Activated CD8-positive, alpha-beta T cell treated with anti-CD3 and anti-CD28 coated beads for 36 hours (primary cell): ENCODE results near the gene KDELR3. TPM values are rescaled to one million over a fixed set of nuclear protein-coding genes. Genes with fewer than 3 reads are reported as not detected.

Experiments used
- ATAC-seq: fragments of 200-7000 bp; cut with Tn5 transposase; one replicate; pipeline ENCODE4 v1.10.0; 2021; ENCODE audit warnings: mild to moderate bottlenecking, moderate library complexity
- CTCF ChIA-PET: fragments of 350-600 bp; sonication (Branson Sonifier 250); formaldehyde crosslinking; loops from one replicate; lab custom pipeline; 2021; ENCODE audit warnings: antibody characterized with exemption; lab: Charles Lee
- POLR2A ChIA-PET: fragments of 350-600 bp; sonication (Branson Sonifier 250); formaldehyde crosslinking; loops from one replicate; lab custom pipeline; 2021; ENCODE audit warnings: antibody characterized with exemption; lab: Charles Lee
- DNase-seq: peaks from one replicate; pipeline ENCODE4 v3.0.0-alpha.2; 2020
- H3K27ac Mint-ChIP-seq: one replicate; pipeline ENCODE4 v1.8.0; 2021; ENCODE audit warnings: mild to moderate bottlenecking, mixed read lengths
- H3K27me3 Mint-ChIP-seq: one replicate; pipeline ENCODE4 v1.8.0; 2021; ENCODE audit warnings: mixed read lengths
- H3K36me3 Mint-ChIP-seq: one replicate; pipeline ENCODE4 v1.8.0; 2021; ENCODE audit warnings: low read depth, mixed read lengths
- H3K4me1 Mint-ChIP-seq: one replicate; pipeline ENCODE4 v1.8.0; 2021; ENCODE audit warnings: low read depth, mixed read lengths
- H3K4me3 Mint-ChIP-seq: one replicate; pipeline ENCODE4 v1.8.0; 2021; ENCODE audit warnings: mild to moderate bottlenecking, moderate library complexity, mixed read lengths
- H3K9me3 Mint-ChIP-seq: one replicate; pipeline ENCODE4 v1.8.0; 2021; ENCODE audit warnings: mixed read lengths
- intact Hi-C: fragments of 100-400 bp; cut with micrococcal nuclease; formaldehyde crosslinking; loops from one replicate; pipeline ENCODE4 v1.10.0; 2022
- total RNA-seq, 2 experiments: library from RNA; stranded (reverse); gene quantifications; one replicate each; pipeline ENCODE4 v1.2.3, GENCODE V29; 2021
- TF ChIP-seq, protein P1 (sequence below): fragments of 200-600 bp; IDR thresholded peaks from one replicate; pipeline ENCODE4 v1.8.0; 2022; ENCODE audit warnings: antibody characterized with exemption, mild to moderate bottlenecking

KDELR3 gene
- total RNA-seq, 2 experiments from 2014 or later: 1.7 to 2.1 TPM

- TF ChIP-seq, protein P1, sequence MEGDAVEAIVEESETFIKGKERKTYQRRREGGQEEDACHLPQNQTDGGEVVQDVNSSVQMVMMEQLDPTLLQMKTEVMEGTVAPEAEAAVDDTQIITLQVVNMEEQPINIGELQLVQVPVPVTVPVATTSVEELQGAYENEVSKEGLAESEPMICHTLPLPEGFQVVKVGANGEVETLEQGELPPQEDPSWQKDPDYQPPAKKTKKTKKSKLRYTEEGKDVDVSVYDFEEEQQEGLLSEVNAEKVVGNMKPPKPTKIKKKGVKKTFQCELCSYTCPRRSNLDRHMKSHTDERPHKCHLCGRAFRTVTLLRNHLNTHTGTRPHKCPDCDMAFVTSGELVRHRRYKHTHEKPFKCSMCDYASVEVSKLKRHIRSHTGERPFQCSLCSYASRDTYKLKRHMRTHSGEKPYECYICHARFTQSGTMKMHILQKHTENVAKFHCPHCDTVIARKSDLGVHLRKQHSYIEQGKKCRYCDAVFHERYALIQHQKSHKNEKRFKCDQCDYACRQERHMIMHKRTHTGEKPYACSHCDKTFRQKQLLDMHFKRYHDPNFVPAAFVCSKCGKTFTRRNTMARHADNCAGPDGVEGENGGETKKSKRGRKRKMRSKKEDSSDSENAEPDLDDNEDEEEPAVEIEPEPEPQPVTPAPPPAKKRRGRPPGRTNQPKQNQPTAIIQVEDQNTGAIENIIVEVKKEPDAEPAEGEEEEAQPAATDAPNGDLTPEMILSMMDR: no peak
- H3K27ac Mint-ChIP-seq: no peak overlapping the region
- POLR2A ChIA-PET: interaction anchor here (1.3 kb wide), 1 partner anchor 16 kb away, joined by 3 read pairs; no protein-coding TSS in a partner anchor
- intact Hi-C loops: no loop called here
- no peak for DNase-seq
- no peaks in the 10 kb centered on the region for H3K9me3 Mint-ChIP-seq
- H3K27me3 Mint-ChIP-seq: peaks cover 51% of the 10 kb centered on the region
- H3K4me3 Mint-ChIP-seq: no peak overlapping the region
- CTCF ChIA-PET: no interaction called here
- H3K36me3 Mint-ChIP-seq: no peaks in the 10 kb centered on the region
- ATAC-seq: no peak
- peaks cover 8% of the 10 kb centered on the region for H3K4me1 Mint-ChIP-seq
Observed at GRCh38 chr22:38464992-38465672, 2.8 kb upstream of the KDELR3 start.

- ATAC-seq (no peak), DNase-seq (no peak)
- Mint-ChIP-seq H3K36me3 (no peaks in the 10 kb centered on the region), H3K27ac (no peak overlapping the region), H3K9me3 (no peaks in the 10 kb centered on the region), H3K4me1 (peaks cover 8% of the 10 kb centered on the region), H3K27me3 (peaks cover 44% of the 10 kb centered on the region), H3K4me3 (no peak overlapping the region)
- POLR2A ChIA-PET: interaction anchor here (1.3 kb wide), 1 partner anchor 15 kb away, joined by 3 read pairs; no protein-coding TSS in a partner anchor
- intact Hi-C loops: no loop called here
- CTCF ChIA-PET: no interaction called here
- TF ChIP-seq, protein P1: no peak
Observed at GRCh38 chr22:38465673-38466490, 2.0 kb upstream of the KDELR3 start.

- ChIA-PET CTCF (interaction anchor here (0.9 kb wide), 2 partner anchors 28 to 104 kb away, joined by 3 read pairs; no protein-coding TSS in a partner anchor), POLR2A (interaction anchor here (1.1 to 1.4 kb wide), 3 partner anchors 10 to 99 kb away, joined by 3 to 7 read pairs (median 3); no protein-coding TSS in a partner anchor)
- Mint-ChIP-seq H3K4me3 (peak overlapping the region; percentile 62), H3K4me1 (peaks cover 4% of the 10 kb centered on the region), H3K27me3 (peaks cover 31% of the 10 kb centered on the region), H3K9me3 (no peaks in the 10 kb centered on the region), H3K27ac (peak overlapping the region; percentile 25), H3K36me3 (no peaks in the 10 kb centered on the region)
- ATAC-seq: no peak
- no peak for DNase-seq
- TF ChIP-seq, protein P1: no peak
- intact Hi-C loops: no loop called here
Observed at GRCh38 chr22:38467438-38467903, 425 bp upstream of the KDELR3 start.

GRCh38 chr22:38468443-38469305 is 778 bp downstream of the KDELR3 start:
- DNase-seq (no peak), ATAC-seq (peak; percentile 10)
- Mint-ChIP-seq H3K36me3 (no peaks in the 10 kb centered on the region), H3K4me1 (peaks cover 4% of the 10 kb centered on the region), H3K4me3 (peak overlapping the region; percentile 69), H3K9me3 (no peaks in the 10 kb centered on the region), H3K27ac (no peak overlapping the region), H3K27me3 (peaks cover 25% of the 10 kb centered on the region)
- CTCF ChIA-PET: interaction anchor here (0.9 kb wide), 2 partner anchors 27 to 103 kb away, joined by 3 read pairs; no protein-coding TSS in a partner anchor
- TF ChIP-seq, protein P1: no peak
- intact Hi-C loops: no loop called here
- POLR2A ChIA-PET: interaction anchor here (0.9 to 2.0 kb wide), 5 partner anchors 9 to 98 kb away, joined by 3 to 10 read pairs (median 3); no protein-coding TSS in a partner anchor
